ENCODE measurements around the gene ACTMAP.
"Not testable (repeated sequence)": the region's sequence is repeated elsewhere in the genome, so short reads cannot be mapped to it uniquely, and the experiment has no call there.

Gene ACTMAP, protein sequence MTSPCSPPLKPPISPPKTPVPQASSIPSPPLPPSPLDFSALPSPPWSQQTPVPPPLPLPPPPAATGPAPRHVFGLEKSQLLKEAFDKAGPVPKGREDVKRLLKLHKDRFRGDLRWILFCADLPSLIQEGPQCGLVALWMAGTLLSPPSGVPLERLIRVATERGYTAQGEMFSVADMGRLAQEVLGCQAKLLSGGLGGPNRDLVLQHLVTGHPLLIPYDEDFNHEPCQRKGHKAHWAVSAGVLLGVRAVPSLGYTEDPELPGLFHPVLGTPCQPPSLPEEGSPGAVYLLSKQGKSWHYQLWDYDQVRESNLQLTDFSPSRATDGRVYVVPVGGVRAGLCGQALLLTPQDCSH

DNA sequence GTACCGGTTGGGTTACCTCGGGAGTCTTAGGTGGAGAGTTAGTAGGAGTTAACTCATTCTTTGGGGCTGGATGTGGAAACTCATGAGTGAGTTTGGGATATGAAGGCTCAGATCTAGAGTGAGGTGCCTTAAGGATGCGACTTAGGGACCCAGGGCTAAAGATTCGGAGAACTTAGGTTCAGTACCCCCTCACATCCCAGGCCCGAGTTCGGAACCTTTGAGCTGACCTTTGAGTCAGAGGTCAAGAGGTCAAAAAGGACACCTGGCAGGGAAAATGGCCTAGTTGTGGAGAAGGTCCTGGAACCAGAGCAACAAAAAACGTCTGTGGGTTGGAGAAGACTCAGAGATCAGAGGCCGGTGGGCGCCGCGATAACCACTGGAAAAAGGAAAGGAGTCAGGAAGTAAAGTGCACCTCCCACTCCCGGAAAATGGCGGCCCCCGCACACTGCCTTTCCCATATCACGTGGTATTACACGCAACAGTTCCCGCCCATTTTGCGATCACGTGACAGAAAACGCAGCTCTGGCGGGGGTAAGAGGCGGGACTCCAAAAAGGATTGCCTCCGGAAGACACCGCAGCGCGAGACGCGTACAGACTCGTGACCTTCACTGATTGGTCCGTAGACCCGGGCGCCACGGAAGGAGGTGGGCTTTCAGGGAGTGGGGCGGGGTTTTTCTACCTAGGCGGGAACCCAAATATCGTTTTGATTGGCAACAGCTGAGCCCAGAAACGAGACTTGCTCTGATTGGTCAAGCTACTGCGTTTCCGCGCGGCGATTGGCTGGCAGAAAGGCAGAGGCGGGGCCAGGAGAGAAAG, at the start of gene ACTMAP:
TSS of gene ACTMAP (minus strand) at position 420 of the 816 bp plus-strand sequence. CDS start 674 bp downstream, outside the sequence.
- DNase-seq: peak; percentile 99 to 100

DNA sequence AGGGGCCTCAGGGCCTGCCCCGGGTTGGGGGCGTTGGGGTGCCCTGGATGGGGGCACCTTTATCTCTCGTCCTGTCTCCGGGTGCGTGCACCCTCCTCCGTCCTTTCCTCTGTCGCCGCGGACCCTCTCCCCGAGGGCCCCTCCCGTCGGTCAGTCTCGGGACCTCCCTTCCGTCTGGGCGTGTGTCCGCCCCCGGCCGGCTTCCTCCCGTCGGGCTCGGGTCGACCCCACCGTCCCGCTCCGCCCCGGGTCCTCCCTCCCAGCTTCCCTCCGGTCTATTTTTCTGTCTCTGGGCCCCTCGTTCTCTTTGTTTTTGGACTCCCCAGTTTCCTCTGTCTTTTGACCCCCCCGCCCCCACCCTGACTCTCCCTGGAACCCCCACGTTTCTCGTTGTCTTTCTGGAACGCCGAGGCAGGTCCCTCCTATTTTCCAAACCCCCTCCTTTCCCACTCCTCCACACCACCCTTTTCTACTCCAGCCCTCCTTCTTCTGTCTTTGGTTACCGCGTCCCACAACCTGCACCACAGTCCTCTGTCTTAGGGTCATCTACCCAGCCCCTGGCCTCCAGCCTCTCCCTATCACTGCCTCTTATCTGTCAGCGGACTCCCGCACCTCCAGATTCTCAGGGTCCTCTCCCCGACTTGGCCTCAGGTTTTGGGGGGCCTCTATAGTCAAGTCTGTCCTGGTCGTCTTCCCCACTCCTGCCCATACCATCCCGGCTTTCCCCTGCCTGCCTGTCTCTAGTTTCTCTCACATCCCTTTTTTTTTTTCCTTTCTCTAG, 49.5 kb upstream of the ACTMAP start:
- peak in 1 of 2 experiments; percentile 33 for DNase-seq

DNA sequence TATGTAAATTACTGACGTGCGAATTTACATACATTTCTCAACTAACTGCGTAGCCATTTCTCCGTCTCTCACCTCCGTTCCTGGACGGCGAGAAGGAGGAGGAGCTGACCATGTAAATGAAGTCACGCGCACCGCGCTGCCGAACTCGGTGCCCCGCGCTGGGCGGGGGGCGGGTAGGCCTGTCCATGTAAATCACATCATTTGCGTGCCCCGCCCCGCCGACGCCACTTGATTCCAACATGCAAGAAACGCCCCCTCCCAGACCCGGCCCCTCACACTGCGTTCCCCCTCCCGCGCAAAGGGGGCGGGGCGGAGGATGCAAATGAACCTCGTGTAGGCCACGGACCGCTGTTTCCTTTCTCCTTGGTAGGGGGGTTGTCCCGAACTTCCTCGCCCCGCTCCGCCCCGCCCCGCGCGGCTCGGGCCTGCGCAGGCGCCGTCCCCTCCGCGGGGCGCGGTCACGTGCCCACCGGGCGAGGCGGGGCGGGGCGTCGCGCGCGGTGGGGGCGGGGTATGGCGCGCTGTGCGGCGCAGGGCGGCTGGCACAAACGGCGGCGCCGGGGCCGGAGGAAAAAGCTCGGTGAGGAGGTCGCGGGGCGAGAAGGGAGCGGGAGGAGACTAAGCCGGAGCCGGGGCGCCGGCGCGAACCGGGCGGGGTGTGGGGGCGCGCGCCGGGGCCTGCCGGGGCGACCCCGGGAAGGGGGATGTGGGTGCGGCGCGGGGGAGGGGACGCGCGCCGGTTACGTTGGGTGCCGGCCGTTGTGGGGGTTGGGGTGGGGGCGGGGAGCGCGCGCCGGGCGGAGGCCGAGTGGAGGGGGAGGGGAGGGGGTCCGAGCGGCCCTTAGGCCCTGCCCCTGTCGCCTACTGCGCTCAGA, 48.6 kb upstream of the ACTMAP start, which contains the start of gene EGLN2:
TSS of gene EGLN2 (plus strand) at position 509 of the 875 bp plus-strand sequence. CDS start 1,382 bp downstream, outside the sequence.
- DNase-seq: peak; percentile 99 to 100

DNA sequence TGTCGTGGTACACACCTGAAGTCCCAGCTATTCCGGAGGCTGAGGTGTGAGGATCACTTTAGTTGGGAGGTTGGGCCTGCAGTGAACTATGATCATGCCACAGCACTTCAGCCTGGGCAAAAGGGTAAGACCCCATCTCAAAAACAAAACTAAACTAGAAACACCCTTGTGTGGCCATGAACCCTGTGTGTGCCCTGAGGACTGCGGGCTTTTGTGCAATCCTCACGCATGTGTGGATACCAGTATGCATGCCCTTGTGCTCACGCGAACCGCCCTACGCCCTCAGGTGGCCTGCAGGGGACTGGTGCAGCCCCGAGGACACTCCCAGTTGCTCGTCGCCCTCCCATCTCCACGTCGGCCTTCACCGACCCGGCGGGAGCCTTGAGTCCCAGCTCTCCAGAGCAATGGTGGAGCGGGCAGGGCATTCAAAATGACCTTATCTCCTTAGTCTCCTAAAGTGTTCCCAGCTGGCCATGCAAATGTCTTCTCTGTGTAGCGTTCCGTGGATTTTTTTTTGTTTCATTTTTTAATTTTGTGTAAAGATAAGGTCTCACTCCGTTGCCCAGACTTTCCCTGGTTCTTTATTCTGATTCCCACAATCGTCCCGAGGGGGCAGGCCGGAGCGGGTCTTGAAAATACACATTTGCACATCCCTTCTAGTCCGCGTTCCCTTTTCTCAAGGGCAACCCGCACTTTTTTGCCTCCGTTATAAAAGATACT, 47.8 kb upstream of the ACTMAP start:
- peak in 1 of 2 experiments; percentile 36 for DNase-seq

DNA sequence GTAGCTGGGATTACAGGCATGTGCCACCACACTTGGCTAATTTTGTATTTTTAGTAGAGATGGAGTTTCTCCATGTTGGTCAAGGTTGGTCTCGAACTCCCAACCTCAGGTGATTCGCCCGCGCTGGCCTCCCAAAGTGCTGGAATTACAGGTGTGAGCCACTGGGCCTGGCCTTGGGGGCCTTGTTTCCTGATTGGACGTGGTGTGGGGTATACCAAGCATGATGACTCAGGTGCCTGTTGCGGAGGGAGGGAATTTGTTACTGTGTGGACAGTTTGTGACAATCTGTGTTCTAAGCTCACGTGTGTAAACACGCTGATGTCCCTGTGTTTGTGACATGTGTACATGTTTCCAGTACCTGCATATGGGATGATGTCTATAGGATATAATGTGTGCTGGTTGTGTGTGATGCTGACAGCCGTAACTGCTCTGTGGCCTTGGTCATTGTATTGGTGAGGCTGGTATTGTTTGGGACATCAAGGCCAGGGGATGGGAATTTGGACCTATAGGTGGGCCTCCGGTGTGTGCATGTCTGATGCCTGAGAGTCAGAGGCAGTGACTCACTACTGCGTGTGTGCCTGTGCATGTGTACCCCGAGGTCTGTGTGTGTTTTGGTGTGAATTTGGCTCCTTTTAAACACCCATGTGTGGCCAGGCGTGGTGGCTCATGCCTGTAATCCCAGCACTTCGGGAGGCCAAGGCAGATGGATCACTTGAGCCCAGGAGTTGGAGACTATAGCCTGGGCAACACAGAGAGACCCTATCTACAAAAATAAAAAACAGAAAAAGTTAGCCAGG, 47.1 kb upstream of the ACTMAP start:
- no peak for DNase-seq

DNA sequence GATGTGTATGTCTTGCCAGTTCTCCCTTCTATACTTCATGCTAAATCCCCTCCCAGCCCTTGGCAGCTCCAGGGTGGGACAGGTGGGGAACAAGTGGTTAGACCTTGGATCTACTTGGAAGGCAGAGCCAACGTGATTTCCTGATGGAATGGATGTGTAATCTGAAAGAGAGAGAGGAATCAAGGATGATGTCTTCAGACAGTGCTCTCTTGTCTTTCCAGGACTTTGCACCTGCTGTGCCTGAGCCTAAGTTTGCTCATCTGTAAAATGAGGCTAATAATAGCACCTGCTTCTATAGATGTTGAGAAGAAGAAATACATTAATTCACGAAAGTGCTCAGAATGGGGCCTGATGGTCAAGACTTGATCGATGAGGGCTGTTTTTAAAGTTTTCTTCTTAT, 41.7 kb upstream of the ACTMAP start:
- DNase-seq: no peak

DNA sequence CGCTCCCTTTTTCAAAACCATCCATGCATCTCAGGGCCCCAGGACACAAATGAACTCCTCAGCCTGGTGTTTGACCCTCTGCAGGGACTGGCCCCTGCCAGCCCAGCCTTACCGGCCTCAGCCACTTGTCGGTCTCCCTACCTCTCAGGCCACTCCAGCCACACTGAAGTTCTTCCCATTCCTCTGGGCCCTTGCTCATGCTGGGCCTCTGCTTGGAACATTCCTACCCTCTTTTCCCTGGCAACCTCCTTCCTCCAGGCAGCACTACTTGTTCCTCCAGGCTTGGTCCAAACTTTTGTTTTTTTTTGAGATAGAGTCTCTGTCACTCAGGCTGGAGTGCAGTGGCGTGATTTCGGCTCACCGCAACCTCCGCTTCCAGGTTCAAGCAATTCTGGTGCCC, 41.1 kb upstream of the ACTMAP start:
- DNase-seq: no peak

DNA sequence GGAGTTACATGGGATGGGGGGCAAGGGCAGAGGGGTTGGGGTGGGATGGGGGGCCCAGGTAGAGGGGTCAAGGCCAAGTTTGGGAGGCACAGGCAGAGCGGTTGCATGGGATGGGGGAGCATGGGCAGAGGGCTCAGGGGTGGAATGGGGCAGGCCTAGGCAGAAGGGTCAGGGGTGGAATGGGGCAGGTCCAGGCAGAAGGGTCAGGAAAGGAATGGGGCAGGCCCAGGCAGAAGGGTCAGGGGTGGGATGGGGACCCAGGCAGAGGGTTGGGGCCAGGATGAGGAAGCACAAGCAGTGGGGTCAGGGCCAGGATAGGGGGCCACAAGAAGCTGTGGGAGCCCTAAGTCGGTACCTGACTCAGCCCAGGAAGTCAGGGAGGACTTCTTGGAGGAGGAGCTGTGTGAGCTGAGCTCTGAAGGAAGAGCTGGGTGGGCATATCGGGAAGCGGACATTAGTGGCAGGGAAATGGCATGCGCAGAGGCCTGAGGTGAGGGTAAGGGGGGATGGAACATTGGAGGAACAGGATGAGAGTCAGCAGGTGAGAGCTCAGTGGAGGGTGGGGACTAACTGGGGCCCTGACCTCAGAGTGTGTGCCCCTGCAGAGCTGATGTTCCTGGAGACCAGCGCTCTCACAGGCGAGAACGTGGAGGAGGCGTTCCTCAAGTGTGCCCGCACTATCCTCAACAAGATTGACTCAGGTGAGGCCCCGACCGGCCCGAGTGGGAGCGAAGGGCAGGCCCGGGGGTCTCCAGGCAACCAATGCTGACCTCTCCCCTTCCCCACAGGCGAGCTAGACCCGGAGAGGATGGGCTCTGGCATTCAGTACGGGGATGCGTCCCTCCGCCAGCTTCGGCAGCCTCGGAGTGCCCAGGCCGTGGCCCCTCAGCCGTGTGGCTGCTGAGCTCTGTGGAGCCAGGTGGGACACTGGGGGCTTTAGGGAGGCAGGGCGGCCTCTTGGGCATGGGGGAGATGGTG, 36.1 kb upstream of the ACTMAP start:
- DNase-seq: no peak

DNA sequence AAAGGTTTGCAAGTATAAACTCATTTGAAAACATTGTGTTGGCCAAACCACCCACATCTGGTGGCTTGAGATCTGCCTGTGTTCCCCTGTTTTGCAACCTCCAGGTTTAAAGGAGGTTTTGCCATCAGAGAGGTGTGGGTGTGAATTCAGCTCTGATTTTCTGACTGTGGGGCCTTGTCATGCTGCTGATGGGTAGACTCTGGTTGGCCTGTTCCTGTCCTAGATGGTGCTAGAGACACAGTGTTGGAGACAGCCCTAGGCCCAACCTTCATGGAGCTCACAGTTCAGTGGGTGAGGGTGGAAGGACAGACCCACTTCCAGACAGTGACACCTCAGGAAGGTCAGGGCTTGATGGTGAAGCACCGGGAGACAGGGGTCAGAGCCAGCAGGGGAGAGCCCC, 35.2 kb upstream of the ACTMAP start:
- no peak for DNase-seq

DNA sequence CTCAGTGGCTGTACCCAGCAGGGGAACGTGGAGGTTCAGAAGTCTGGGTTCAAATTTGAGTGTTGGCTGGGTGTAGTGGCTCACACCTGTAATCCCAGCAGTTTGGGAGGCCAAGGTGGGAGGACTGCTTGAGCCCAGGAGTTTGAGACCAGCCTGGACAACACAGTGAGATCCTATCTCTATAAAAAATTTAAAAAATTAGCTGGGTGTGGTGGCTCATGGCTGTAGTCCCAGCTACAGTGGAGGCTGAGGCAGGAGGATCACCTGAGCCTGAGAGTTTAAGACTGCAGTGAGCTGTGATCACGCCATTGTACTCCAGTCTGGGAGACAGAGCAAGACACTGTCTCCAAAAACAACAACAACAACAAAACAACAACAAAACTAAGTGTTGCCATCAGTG, 33.9 kb upstream of the ACTMAP start:
- not testable (repeated sequence) for DNase-seq

DNA sequence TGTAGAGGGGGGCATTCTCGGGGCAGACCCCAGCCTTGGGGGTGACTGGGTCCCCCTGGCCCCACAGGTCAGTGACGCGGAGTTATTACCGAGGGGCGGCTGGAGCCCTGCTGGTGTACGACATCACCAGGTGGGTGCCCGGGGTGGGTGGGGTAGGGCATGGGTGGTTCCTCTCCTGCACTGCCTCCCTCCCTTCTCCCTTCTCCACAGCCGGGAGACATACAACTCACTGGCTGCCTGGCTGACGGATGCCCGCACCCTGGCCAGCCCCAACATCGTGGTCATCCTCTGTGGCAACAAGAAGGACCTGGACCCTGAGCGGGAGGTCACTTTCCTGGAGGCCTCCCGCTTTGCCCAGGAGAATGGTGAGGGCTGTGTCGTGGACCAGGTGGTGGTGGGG, 33.4 kb upstream of the ACTMAP start:
- DNase-seq: no peak

DNA sequence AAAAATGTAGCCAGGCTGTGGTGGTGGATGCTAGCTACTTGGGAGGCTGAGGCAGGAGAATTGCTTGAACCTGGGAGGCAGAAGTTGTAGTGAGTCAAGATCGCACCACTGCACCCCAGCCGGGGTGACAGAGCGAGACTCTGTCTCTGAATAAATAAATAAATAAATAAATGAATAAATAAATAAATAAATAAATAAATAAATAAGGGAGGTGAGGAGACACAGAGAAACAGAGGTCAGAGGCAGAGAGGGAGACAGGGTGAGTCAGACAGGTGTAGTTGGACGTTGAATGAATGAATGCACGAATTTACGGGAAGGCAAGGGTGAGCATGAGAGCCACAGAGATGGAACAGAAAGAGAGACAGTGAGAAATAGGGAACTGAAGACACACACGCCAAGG, 30.9 kb upstream of the ACTMAP start:
- DNase-seq: no peak

DNA sequence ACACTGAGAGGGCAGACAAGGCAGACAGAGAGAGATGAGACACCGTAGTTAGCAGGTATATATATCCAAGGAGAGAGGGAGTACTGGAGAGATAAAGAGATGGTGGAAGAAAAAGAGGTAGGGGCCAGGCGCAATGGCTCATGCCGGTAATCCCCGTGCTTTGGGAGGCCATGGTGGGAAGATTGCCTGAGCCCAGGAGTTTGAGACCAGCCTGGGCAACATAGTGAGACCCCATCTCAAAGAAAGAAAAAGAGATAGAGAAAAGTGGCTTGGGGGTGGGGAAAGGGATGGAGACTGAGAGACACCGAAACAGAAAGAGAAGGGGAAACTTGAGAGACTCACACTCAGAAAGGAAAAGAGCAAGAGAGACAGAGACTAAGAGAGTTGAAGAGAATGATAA, 30.3 kb upstream of the ACTMAP start:
- no peak for DNase-seq

DNA sequence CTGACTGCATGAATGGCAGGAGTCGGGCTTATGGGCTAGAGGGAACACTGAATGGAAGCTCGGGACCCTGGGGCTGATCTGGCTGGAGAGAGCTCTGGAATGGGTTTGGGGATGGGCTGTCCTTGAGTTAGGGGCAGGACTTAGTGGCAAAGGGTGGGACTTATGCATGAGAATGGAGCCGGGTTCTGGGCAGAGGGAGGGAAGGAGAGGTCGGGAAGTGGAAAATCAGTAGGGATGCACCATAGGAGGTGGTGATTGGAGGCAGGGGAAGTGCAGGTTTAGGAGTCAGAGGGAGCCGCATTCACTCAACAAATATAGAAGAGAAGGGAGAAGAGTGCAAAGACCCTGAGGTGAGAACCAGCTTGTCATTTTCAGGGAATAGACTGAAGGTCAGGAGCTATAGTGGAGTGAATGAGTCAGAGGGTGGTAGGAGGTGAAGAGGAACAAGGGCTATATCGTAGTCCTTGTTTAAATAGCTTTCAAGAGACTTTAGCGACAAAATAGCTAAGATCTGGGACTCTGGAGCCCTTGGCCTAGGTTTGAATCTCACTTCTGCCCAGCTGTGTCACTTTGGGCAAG, 28.5 kb upstream of the ACTMAP start:
- DNase-seq: no peak

DNA sequence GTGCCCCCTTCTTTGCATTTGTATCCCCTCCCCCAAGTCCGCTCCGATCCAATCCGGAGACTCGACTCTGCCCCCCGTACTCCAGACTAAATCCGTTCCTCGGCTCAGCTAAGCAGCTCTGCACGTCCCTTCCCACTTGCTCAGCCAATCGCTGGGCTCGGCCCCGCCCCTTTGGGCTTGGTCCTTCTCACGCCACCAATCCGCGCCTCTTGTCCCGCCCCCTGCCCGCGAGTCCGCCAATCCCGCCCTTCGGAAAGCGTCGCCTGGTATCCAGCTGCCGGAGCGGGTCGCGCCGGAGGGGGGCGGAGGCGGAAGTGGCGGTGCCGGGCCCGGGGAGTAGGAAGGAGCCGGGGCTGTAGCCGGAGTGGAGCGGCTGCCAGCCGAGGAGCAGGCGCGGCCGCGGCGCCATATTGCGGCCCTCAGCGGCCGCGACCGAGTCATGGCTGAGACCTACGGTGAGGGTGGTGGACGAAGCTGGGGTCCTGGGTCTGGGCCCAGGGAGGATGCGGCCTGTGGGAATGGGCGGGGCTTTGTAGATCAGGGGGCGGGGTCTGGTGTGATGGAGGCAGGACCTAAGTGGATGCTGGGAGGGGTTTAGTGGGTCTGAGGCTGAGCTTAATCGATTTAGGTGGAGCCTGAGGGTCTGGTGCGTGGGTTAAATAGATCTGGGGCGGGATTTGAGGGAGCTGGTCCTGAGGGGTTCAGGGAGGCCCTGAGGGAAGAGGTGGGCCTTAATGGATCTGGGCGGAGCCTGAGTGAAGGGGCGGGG, 27.8 kb upstream of the ACTMAP start, which contains the start of gene RAB4B:
TSS of gene RAB4B (plus strand) at position 311 of the 769 bp plus-strand sequence. CDS start at position 440, 129 bp downstream.
- peak; percentile 99 to 100 for DNase-seq

DNA sequence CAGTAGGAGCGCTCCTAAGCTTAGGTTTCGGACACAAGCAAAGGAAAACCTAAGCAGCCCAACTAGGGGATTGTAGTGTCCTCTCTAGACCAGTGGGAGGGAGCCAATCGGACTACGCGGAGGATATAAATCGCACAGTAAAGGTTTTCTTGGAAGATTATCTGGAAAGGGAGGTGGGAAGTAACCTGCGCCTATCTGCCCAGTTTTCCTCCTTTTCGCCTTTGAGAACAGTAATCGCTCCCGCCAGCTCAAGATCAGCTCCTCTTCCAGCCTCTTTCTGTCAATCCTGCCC, 27.3 kb upstream of the ACTMAP start:
- DNase-seq: no peak

DNA sequence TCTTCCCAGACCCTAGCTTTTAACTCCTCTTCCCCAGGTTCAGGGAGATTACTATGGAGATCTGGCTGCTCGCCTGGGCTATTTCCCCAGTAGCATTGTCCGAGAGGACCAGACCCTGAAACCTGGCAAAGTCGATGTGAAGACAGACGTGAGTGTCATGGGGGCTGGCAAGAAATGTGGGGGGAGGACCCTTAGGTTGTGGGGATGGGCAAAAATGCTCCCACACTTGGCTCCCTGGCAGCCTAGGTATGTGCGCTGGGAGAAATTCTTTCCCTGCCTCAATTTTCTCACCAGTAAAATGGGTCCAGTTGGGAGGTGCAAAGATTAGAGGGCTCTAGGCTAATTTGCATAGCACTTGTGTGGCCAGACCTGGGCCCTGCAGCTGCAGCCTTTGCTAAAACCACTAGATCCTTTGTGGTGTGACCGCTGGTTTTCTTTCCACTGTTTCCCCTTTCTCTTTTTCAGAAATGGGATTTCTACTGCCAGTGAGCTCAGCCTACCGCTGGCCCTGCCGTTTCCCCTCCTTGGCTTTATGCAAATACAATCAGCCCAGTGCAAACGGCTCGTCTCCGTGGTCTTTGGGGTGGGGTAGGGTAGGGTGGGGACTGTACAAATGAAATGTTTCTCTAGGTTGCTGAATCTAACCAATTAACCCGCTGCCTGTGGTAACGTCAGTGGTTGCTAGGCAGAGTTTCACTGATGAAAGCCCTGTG, 26.8 kb upstream of the ACTMAP start:
- DNase-seq: peak; percentile 94

DNA sequence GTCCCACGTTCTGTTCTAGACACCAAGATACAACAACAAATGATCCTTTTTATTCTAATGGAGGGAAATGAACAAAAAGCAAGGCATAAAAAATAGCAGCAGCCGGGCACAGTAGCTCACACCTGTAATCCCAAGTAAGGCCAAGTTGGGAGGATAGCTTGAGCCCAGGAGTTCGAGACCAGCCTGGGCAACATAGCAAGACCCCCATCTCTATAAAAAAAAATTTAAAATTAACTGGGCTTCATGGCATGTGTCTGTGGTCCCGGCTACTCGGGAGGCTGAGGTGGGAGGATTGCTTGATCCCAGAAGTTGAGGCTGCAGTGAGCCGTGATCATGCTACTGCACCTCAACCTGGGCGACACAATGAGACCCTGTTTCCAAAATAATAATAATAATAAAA, 26.1 kb upstream of the ACTMAP start:
- DNase-seq: no peak
